SK-N-SH (cell line): ENCODE measurements around the gene MPIG6B. TPM values are rescaled to one million over a fixed set of nuclear protein-coding genes. Genes with fewer than 3 reads are reported as not detected.

ENCODE experiments used
- CTCF ChIA-PET: fragments of 300-600, 350-600 bp; formaldehyde crosslinking; extraction: SDS; loops from one replicate; lab custom pipeline; 2021; lab: Yijun Ruan, JAX
- POLR2A ChIA-PET: fragments of 350-600 bp; sonication (Branson Sonifier 250); formaldehyde crosslinking; extraction: SDS; loops from one replicate; lab custom pipeline; 2020; ENCODE audit warnings: antibody characterized with exemption, inconsistent platforms; lab: Yijun Ruan, JAX
- DNase-seq: peaks from one replicate; pipeline ENCODE4 v3.0.0; 2012
- H2AFZ ChIP-seq: fragments of 200-600 bp; sonication (generic); 2 replicates; pipeline ENCODE4 v1.8.1; 2016; ENCODE audit warnings: antibody characterized with exemption, mild to moderate bottlenecking, low read depth
- H3F3A ChIP-seq: fragments of 200-600 bp; sonication (generic); replicated peaks from 2 replicates; pipeline ENCODE3; 2016; ENCODE audit warnings: antibody characterized with exemption, mild to moderate bottlenecking; ENCODE audit not compliant: insufficient read depth
- H3K27ac ChIP-seq, 2 experiments: fragments of 200-500 bp in 1 of 2; fragments of 200-600 bp in 1 of 2; sonication (Bioruptor generic) in 1 of 2; sonication (generic), shearing (Covaris generic) in 1 of 2; 2 replicates each; pipeline versions ENCODE4 v1.5.1 to v1.6.1; 2014 to 2016; ENCODE audit warnings: low read depth in 2 of 2, inconsistent platforms in 1 of 2, low read length in 1 of 2, mild to moderate bottlenecking in 1 of 2, mixed read lengths in 1 of 2
- H3K27me3 ChIP-seq: fragments of 200-600 bp; sonication (generic), shearing (Covaris generic); 2 replicates; pipeline ENCODE4 v1.6.1; 2016; ENCODE audit warnings: mixed run types; ENCODE audit not compliant: insufficient read depth
- H3K36me3 ChIP-seq, 2 experiments: fragments of 200-500 bp in 1 of 2; fragments of 200-600 bp in 1 of 2; sonication (Bioruptor generic) in 1 of 2; sonication (generic) in 1 of 2; replicated peaks in 1 of 2; 2 replicates each; pipeline versions ENCODE3 to v1.5.1; 2014 to 2016; ENCODE audit warnings: low read length in 1 of 2, mild to moderate bottlenecking in 1 of 2; ENCODE audit not compliant: insufficient read depth in 2 of 2, control insufficient read depth in 1 of 2
- H3K4me1 ChIP-seq, 2 experiments: fragments of 200-500 bp in 1 of 2; fragments of 200-600 bp in 1 of 2; sonication (Bioruptor generic) in 1 of 2; sonication (generic), shearing (Covaris generic) in 1 of 2; 2 replicates each; pipeline versions ENCODE4 v1.5.1 to v1.6.1; 2014 to 2016; ENCODE audit warnings: low read depth in 1 of 2, low read length in 1 of 2, mixed run types in 1 of 2; ENCODE audit not compliant: insufficient read depth in 2 of 2, control insufficient read depth in 1 of 2
- H3K4me2 ChIP-seq: fragments of 200-600 bp; sonication (generic), shearing (Covaris generic); 2 replicates; pipeline ENCODE4 v1.6.1; 2017; ENCODE audit warnings: mixed run types
- H3K4me3 ChIP-seq, 2 experiments: fragments of 200-500 bp in 1 of 2; fragments of 200-600 bp in 1 of 2; sonication (Bioruptor generic) in 1 of 2; sonication (generic), shearing (Covaris generic) in 1 of 2; 2 replicates each; pipeline versions ENCODE4 v1.5.1 to v1.8.1; 2014 to 2016; ENCODE audit warnings: low read depth in 2 of 2, inconsistent platforms in 1 of 2, low read length in 1 of 2, mild to moderate bottlenecking in 1 of 2, mixed read lengths in 1 of 2, moderate library complexity in 1 of 2
- H3K79me2 ChIP-seq: fragments of 200-600 bp; sonication (generic); 2 replicates; pipeline ENCODE4 v1.8.1; 2017; ENCODE audit warnings: mild to moderate bottlenecking; ENCODE audit not compliant: insufficient read depth
- H3K9ac ChIP-seq: fragments of 200-600 bp; sonication (generic); 2 replicates; pipeline ENCODE4 v1.6.1; 2017; ENCODE audit warnings: mixed run types
- H3K9me2 ChIP-seq: fragments of 200-600 bp; sonication (generic); 2 replicates; pipeline ENCODE4 v1.6.1; 2017; ENCODE audit warnings: mixed run types
- H3K9me3 ChIP-seq: fragments of 200-600 bp; sonication (generic); 2 replicates; pipeline ENCODE4 v1.6.1; 2017; ENCODE audit warnings: mixed run types, mild to moderate bottlenecking, moderate library complexity
- H4K20me1 ChIP-seq: fragments of 200-600 bp; sonication (generic); 2 replicates; pipeline ENCODE4 v1.6.1; 2017; ENCODE audit warnings: mild to moderate bottlenecking, mixed run types; ENCODE audit not compliant: insufficient read depth
- CHD2 ChIP-seq: fragments of 150-350 bp; IDR thresholded peaks from 2 replicates; pipeline ENCODE4 v1.6.1; 2018; ENCODE audit warnings: low read length; ENCODE audit not compliant: partially characterized antibody
- ELF1 ChIP-seq: IDR thresholded peaks from 2 replicates; pipeline ENCODE4 v1.4.0; 2012
- FOSL2 ChIP-seq: IDR thresholded peaks from 2 replicates; pipeline ENCODE4 v1.4.0; 2012; ENCODE audit warnings: low read depth, mild to moderate bottlenecking, moderate library complexity, borderline replicate concordance
- FOXM1 ChIP-seq: IDR thresholded peaks from 2 replicates; pipeline ENCODE4 v1.4.0; 2012; ENCODE audit warnings: low read depth, mild to moderate bottlenecking
- GABPA ChIP-seq: IDR thresholded peaks from 2 replicates; pipeline ENCODE4 v1.4.0; 2012; ENCODE audit warnings: low read depth, mild to moderate bottlenecking
- GATA2 ChIP-seq: sonication (generic); formaldehyde crosslinking; IDR thresholded peaks from 2 replicates; pipeline ENCODE4 v1.5.0; 2020; ENCODE audit warnings: mild to moderate bottlenecking, missing genetic modification reagents
- MXI1 ChIP-seq: IDR thresholded peaks from 2 replicates; pipeline ENCODE4 v1.6.1; 2012; ENCODE audit warnings: mild to moderate bottlenecking, low read depth, low read length, improper control_type of control experiment
- NFIC ChIP-seq: IDR thresholded peaks from 2 replicates; pipeline ENCODE4 v1.4.0; 2012; ENCODE audit warnings: borderline replicate concordance
- NRF1 ChIP-seq: IDR thresholded peaks from 2 replicates; pipeline ENCODE4 v1.6.1; 2012; ENCODE audit warnings: low read depth, mild to moderate bottlenecking, low read length
- POLR2AphosphoS5 ChIP-seq: IDR thresholded peaks from 2 replicates; pipeline ENCODE4 v1.6.1; 2012; ENCODE audit warnings: low read depth, low read length
- RCOR1 ChIP-seq: fragments of 150-350 bp; IDR thresholded peaks from 2 replicates; pipeline ENCODE4 v1.6.1; 2017; ENCODE audit warnings: antibody characterized with exemption, low read length
- RFX5 ChIP-seq: IDR thresholded peaks from 2 replicates; pipeline ENCODE4 v1.6.1; 2012; ENCODE audit warnings: mild to moderate bottlenecking, improper control_type of control experiment, low read length
- SMC3 ChIP-seq: IDR thresholded peaks from 2 replicates; pipeline ENCODE4 v1.6.1; 2012; ENCODE audit warnings: low read depth, low read length, improper control_type of control experiment
- TCF12 ChIP-seq: IDR thresholded peaks from 2 replicates; pipeline ENCODE4 v1.4.0; 2012
- TEAD4 ChIP-seq: IDR thresholded peaks from 2 replicates; pipeline ENCODE4 v1.4.0; 2012; ENCODE audit warnings: mild to moderate bottlenecking, borderline replicate concordance; ENCODE audit not compliant: insufficient read depth
- USF2 ChIP-seq: fragments of 150-350 bp; IDR thresholded peaks from 2 replicates; pipeline ENCODE4 v1.6.1; 2017; ENCODE audit warnings: antibody characterized with exemption, low read length, low read depth, borderline replicate concordance
- YY1 ChIP-seq: IDR thresholded peaks from 2 replicates; pipeline ENCODE4 v1.4.0; 2012; ENCODE audit warnings: low read depth, mild to moderate bottlenecking
- ZBTB33 ChIP-seq: IDR thresholded peaks from 2 replicates; pipeline ENCODE4 v1.4.0; 2012; ENCODE audit warnings: low read depth, borderline replicate concordance
- WGBS: methylation state at CpG from one replicate; pipeline ENCODE4 v1.1.6; 2017; ENCODE audit warnings: low lambda C conversion rate; 5-methylcytosine and 5-hydroxymethylcytosine counted together
- polyA plus RNA-seq, 3 experiments: library from polyadenylated mRNA; depleted of rRNA; stranded (reverse); fragments of >200 nt; gene quantifications; 2 replicates each; pipeline ENCODE4 v1.2.3, GENCODE V29; 2012
- TF ChIP-seq, protein P1 (sequence below): fragments of 200-600 bp; sonication (generic); IDR thresholded peaks from 2 replicates; pipeline ENCODE4 v1.6.1; 2017; ENCODE audit warnings: antibody characterized with exemption, mild to moderate bottlenecking, moderate library complexity
- TF ChIP-seq, protein P2 (sequence below): IDR thresholded peaks from 2 replicates; pipeline ENCODE4 v1.6.1; 2012; ENCODE audit warnings: mild to moderate bottlenecking, low read depth, low read length, moderate library complexity

MPIG6B gene
- polyA plus RNA-seq, 1 of the 3 experiments (the other 2 are of a cell fraction) = not detected

- Histone ChIP-seq H3F3A (peaks cover 3% of the 10 kb centered on the region), H3K27ac (no peak overlapping the region), H3K9ac (no peak overlapping the region), H3K4me1 (no peaks in the 10 kb centered on the region), H4K20me1 (no peaks in the 10 kb centered on the region), H3K79me2 (no peaks in the 10 kb centered on the region), H3K36me3 (no peaks in the 10 kb centered on the region), H3K4me3 (no peak overlapping the region), H2AFZ (no peak overlapping the region), H3K9me3 (no peaks in the 10 kb centered on the region), H3K4me2 (no peak overlapping the region), H3K9me2 (no peaks in the 10 kb centered on the region), H3K27me3 (no peaks in the 10 kb centered on the region)
- TF ChIP-seq FOSL2 (no peak), SMC3 (no peak), RCOR1 (no peak), NFIC (no peak), CHD2 (no peak), ELF1 (no peak), TEAD4 (no peak), RFX5 (no peak), NRF1 (no peak), TCF12 (no peak), MXI1 (no peak)
- ChIA-PET POLR2A (no interaction called here), CTCF (interaction anchor here (0.6 kb wide), 1 partner anchor 72 kb away, joined by 3 read pairs; no protein-coding TSS in a partner anchor)
- DNase-seq = no peak
- WGBS = no CpG with 5 or more reads among the region's 1 CpG
These were observed 4.9 kb upstream of the MPIG6B start for GRCh38 chr6:31718265-31718664.

GRCh38 chr6:31719001-31719400 lies 4.2 kb upstream of the MPIG6B start:
- ChIA-PET POLR2A (interaction anchor here (1.0 kb wide), 1 partner anchor 111 kb away, joined by 3 read pairs; no protein-coding TSS in a partner anchor), CTCF (interaction anchor here (0.6 to 0.9 kb wide), 2 partner anchors 11 to 71 kb away, joined by 3 to 4 read pairs; partner anchors contain the start of gene DDAH2)
- TF ChIP-seq ZBTB33 (no peak), USF2 (no peak), GABPA (no peak), TEAD4 (no peak), GATA2 (no peak), YY1 (no peak), POLR2AphosphoS5 (no peak), FOXM1 (no peak), RFX5 (no peak)
- TF ChIP-seq, protein P1, sequence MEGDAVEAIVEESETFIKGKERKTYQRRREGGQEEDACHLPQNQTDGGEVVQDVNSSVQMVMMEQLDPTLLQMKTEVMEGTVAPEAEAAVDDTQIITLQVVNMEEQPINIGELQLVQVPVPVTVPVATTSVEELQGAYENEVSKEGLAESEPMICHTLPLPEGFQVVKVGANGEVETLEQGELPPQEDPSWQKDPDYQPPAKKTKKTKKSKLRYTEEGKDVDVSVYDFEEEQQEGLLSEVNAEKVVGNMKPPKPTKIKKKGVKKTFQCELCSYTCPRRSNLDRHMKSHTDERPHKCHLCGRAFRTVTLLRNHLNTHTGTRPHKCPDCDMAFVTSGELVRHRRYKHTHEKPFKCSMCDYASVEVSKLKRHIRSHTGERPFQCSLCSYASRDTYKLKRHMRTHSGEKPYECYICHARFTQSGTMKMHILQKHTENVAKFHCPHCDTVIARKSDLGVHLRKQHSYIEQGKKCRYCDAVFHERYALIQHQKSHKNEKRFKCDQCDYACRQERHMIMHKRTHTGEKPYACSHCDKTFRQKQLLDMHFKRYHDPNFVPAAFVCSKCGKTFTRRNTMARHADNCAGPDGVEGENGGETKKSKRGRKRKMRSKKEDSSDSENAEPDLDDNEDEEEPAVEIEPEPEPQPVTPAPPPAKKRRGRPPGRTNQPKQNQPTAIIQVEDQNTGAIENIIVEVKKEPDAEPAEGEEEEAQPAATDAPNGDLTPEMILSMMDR = no peak
- TF ChIP-seq, protein P2, sequence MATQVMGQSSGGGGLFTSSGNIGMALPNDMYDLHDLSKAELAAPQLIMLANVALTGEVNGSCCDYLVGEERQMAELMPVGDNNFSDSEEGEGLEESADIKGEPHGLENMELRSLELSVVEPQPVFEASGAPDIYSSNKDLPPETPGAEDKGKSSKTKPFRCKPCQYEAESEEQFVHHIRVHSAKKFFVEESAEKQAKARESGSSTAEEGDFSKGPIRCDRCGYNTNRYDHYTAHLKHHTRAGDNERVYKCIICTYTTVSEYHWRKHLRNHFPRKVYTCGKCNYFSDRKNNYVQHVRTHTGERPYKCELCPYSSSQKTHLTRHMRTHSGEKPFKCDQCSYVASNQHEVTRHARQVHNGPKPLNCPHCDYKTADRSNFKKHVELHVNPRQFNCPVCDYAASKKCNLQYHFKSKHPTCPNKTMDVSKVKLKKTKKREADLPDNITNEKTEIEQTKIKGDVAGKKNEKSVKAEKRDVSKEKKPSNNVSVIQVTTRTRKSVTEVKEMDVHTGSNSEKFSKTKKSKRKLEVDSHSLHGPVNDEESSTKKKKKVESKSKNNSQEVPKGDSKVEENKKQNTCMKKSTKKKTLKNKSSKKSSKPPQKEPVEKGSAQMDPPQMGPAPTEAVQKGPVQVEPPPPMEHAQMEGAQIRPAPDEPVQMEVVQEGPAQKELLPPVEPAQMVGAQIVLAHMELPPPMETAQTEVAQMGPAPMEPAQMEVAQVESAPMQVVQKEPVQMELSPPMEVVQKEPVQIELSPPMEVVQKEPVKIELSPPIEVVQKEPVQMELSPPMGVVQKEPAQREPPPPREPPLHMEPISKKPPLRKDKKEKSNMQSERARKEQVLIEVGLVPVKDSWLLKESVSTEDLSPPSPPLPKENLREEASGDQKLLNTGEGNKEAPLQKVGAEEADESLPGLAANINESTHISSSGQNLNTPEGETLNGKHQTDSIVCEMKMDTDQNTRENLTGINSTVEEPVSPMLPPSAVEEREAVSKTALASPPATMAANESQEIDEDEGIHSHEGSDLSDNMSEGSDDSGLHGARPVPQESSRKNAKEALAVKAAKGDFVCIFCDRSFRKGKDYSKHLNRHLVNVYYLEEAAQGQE = no peak

More at GRCh38 chr6:31719001-31719400, 4.2 kb upstream of the MPIG6B start:
- Histone ChIP-seq H3K4me2 (no peak overlapping the region), H3K9me2 (no peaks in the 10 kb centered on the region), H3F3A (peaks cover 3% of the 10 kb centered on the region), H3K27ac (no peak overlapping the region), H3K36me3 (no peaks in the 10 kb centered on the region), H3K27me3 (no peaks in the 10 kb centered on the region), H4K20me1 (no peaks in the 10 kb centered on the region), H3K9ac (no peak overlapping the region), H3K79me2 (no peaks in the 10 kb centered on the region), H3K4me3 (no peak overlapping the region), H3K9me3 (no peaks in the 10 kb centered on the region), H3K4me1 (no peaks in the 10 kb centered on the region), H2AFZ (no peak overlapping the region)
- no peak for DNase-seq
- WGBS = 40% methylated on average over 2 of the region's 6 CpGs
